Neuronal stem cell (in vitro differentiated cells): ENCODE data around the gene STXBP1.

ENCODE experiments used
- DNase-seq: peaks from one replicate; pipeline ENCODE4 v3.0.0-alpha.2; 2013; ENCODE audit warnings: low spot score
- H2AFZ ChIP-seq: one replicate; pipeline ENCODE4 v1.6.1; 2013; ENCODE audit warnings: mild to moderate bottlenecking, low read length, inconsistent platforms
- H2AK5ac ChIP-seq: 2 replicates; pipeline ENCODE4 v1.6.1; 2013; ENCODE audit warnings: low read depth, mild to moderate bottlenecking, inconsistent platforms, low read length, moderate library complexity, mixed read lengths
- H2BK120ac ChIP-seq: 2 replicates; pipeline ENCODE4 v1.6.1; 2013; ENCODE audit warnings: low read depth, mild to moderate bottlenecking, inconsistent platforms, low read length, moderate library complexity, mixed read lengths
- H2BK12ac ChIP-seq: one replicate; pipeline ENCODE4 v1.6.1; 2013; ENCODE audit warnings: low read length, inconsistent platforms
- H2BK15ac ChIP-seq: 2 replicates; pipeline ENCODE4 v1.6.1; 2013; ENCODE audit warnings: mild to moderate bottlenecking, low read length, inconsistent platforms, mixed read lengths
- H2BK5ac ChIP-seq: one replicate; pipeline ENCODE4 v1.6.1; 2013; ENCODE audit warnings: inconsistent platforms, mild to moderate bottlenecking, low read length, moderate library complexity
- H3K14ac ChIP-seq: one replicate; pipeline ENCODE4 v1.6.1; 2013; ENCODE audit warnings: low read length, inconsistent platforms
- H3K18ac ChIP-seq: 2 replicates; pipeline ENCODE4 v1.6.1; 2013; ENCODE audit warnings: low read length, inconsistent platforms
- H3K23ac ChIP-seq: 2 replicates; pipeline ENCODE4 v1.6.1; 2013; ENCODE audit warnings: low read depth, mild to moderate bottlenecking, mixed read lengths, low read length, inconsistent platforms; ENCODE audit not compliant: poor library complexity
- H3K27ac ChIP-seq: replicated peaks from 3 replicates; pipeline ENCODE4 v1.5.1; 2013; ENCODE audit warnings: low read length, inconsistent platforms
- H3K27me3 ChIP-seq, 3 experiments: 2 replicates each; pipeline ENCODE4 v1.6.1; 2013; ENCODE audit warnings: low read length in 3 of 3, mild to moderate bottlenecking in 2 of 3, inconsistent platforms in 1 of 3, low read depth in 1 of 3, mixed read lengths in 1 of 3, moderate library complexity in 1 of 3; ENCODE audit not compliant: control insufficient read depth in 3 of 3, insufficient read depth in 3 of 3
- H3K36me3 ChIP-seq, 2 donors: replicated peaks in 1 of 2; 2 replicates each; pipeline ENCODE4 v1.6.1; 2013; ENCODE audit warnings: low read length in 2 of 2; ENCODE audit not compliant: control insufficient read depth in 2 of 2, insufficient read depth in 2 of 2
- H3K4ac ChIP-seq: 2 replicates; pipeline ENCODE4 v1.6.1; 2013; ENCODE audit warnings: inconsistent platforms, mild to moderate bottlenecking, low read length, moderate library complexity
- H3K4me1 ChIP-seq, 2 donors: 1 replicate in 1 of 2; 2 replicates in 1 of 2; pipeline ENCODE4 v1.6.1; 2013; ENCODE audit warnings: low read length in 2 of 2, low read depth in 1 of 2; ENCODE audit not compliant: control insufficient read depth in 2 of 2, insufficient read depth in 1 of 2
- H3K4me2 ChIP-seq: one replicate; pipeline ENCODE4 v1.6.1; 2013; ENCODE audit warnings: mild to moderate bottlenecking, low read length, inconsistent platforms; ENCODE audit not compliant: insufficient read depth, poor library complexity, severe bottlenecking
- H3K4me3 ChIP-seq, 2 donors: 2 replicates each; pipeline ENCODE4 v1.5.1; 2013; ENCODE audit warnings: low read length in 2 of 2, mild to moderate bottlenecking in 2 of 2, inconsistent platforms in 1 of 2, moderate library complexity in 1 of 2
- H3K79me1 ChIP-seq: one replicate; pipeline ENCODE4 v1.6.1; 2013; ENCODE audit warnings: low read depth, mild to moderate bottlenecking, inconsistent platforms, low read length, moderate library complexity
- H3K9ac ChIP-seq: one replicate; pipeline ENCODE4 v1.6.1; 2013; ENCODE audit warnings: mild to moderate bottlenecking, low read depth, low read length, inconsistent platforms; ENCODE audit not compliant: poor library complexity
- H3K9me3 ChIP-seq, 2 donors: replicated peaks in 1 of 2; 2 replicates each; pipeline versions ENCODE3 to v1.6.1; 2013; ENCODE audit warnings: low read length in 2 of 2, mild to moderate bottlenecking in 2 of 2, inconsistent platforms in 1 of 2, low read depth in 1 of 2, mixed read lengths in 1 of 2, moderate library complexity in 1 of 2; ENCODE audit not compliant: control insufficient read depth in 2 of 2, insufficient read depth in 1 of 2
- H4K8ac ChIP-seq: one replicate; pipeline ENCODE4 v1.6.1; 2013; ENCODE audit warnings: low read depth, mild to moderate bottlenecking, inconsistent platforms, low read length, moderate library complexity
- H4K91ac ChIP-seq: one replicate; pipeline ENCODE4 v1.6.1; 2013; ENCODE audit warnings: low read length, low read depth, mild to moderate bottlenecking, inconsistent platforms; ENCODE audit not compliant: poor library complexity
- WGBS, 2 donors: extraction: QIAGEN DNeasy Blood & Tissue Kit; methylation state at CpG; one replicate each; pipeline ENCODE4 v1.1.7; 2013; ENCODE audit warnings: missing lambda C conversion rate in 2 of 2, mixed read lengths in 1 of 2; ENCODE audit not compliant: insufficient read length in 2 of 2, insufficient replicate concordance in 1 of 2; ENCODE audit errors: extremely low coverage in 2 of 2; 5-methylcytosine and 5-hydroxymethylcytosine counted together

The STXBP1 gene

DNA sequence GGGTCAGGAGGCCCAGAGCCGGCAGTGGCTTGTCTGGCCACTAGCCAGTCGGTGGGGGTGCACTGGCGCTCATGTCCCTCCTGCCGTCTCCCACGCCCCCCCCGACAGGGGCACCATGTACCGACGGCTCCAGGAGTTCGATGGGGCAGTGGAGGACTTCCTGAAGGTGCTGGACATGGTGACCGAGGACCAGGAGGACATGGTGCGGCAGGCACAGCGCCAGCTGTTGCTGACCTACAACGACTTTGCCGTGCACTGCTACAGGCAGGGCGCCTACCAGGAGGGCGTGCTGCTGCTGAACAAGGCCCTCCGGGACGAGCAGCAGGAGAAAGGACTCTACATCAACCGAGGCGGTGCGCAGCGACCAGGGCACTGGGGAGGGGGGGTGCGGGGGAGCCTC lies 111.9 kb downstream of the STXBP1 start:
- Histone ChIP-seq H3K18ac (peak overlapping the region; percentile 79), H3K27ac (no peak overlapping the region), H2AFZ (peak overlapping the region; percentile 37), H3K36me3 (no peaks in the 10 kb centered on the region), H3K23ac (peak overlapping the region; percentile 4), H3K27me3 (peaks cover 0 to 21% (median 0%) of the 10 kb centered on the region in 3 experiments), H3K9ac (no peak overlapping the region), H3K9me3 (no peaks in the 10 kb centered on the region), H3K4ac (no peak overlapping the region), H2BK120ac (no peak overlapping the region), H2BK15ac (no peak overlapping the region), H3K14ac (no peak overlapping the region), H4K91ac (no peak overlapping the region), H4K8ac (peak overlapping the region; percentile 89), H3K4me2 (no peak overlapping the region), H3K4me1 (peaks cover 0 to 4% of the 10 kb centered on the region in 2 donors), H2BK5ac (no peak overlapping the region), H3K4me3 (no peak overlapping the region), H2AK5ac (peak overlapping the region; percentile 16), H3K79me1 (no peaks in the 10 kb centered on the region), H2BK12ac (no peak overlapping the region)
- no peak for DNase-seq
- WGBS, 2 donors, result no CpG with 5 or more reads among the region's 23 CpGs

- H3K23ac ChIP-seq, result peak overlapping the region; percentile 73
- no peak overlapping the region for H2BK12ac ChIP-seq
- no peak for DNase-seq
- no peak overlapping the region for H4K8ac ChIP-seq
- peaks cover 2% of the 10 kb centered on the region for H3K79me1 ChIP-seq
- H3K9ac ChIP-seq, result no peak overlapping the region
- no peak overlapping the region for H2AFZ ChIP-seq
- no peak overlapping the region for H3K27ac ChIP-seq
- H2BK120ac ChIP-seq, result no peak overlapping the region
- H2AK5ac ChIP-seq, result peak overlapping the region; percentile 70
- H3K4me1 ChIP-seq, result peaks cover 0 to 4% of the 10 kb centered on the region in 2 donors
- WGBS, 2 donors, result no CpG with 5 or more reads among the region's 8 CpGs
- no peak overlapping the region for H4K91ac ChIP-seq
- no peak overlapping the region for H3K4me2 ChIP-seq
- H2BK5ac ChIP-seq, result no peak overlapping the region
- no peak overlapping the region for H3K4me3 ChIP-seq
- H3K18ac ChIP-seq, result no peak overlapping the region
- no peaks in the 10 kb centered on the region for H3K36me3 ChIP-seq
- H3K4ac ChIP-seq, result no peak overlapping the region
- peaks cover 0 to 19% (median 0%) of the 10 kb centered on the region in 3 experiments for H3K27me3 ChIP-seq
- peak overlapping the region; percentile 78 for H2BK15ac ChIP-seq
- H3K9me3 ChIP-seq, result no peaks in the 10 kb centered on the region
- H3K14ac ChIP-seq, result peak overlapping the region; percentile 14
These were observed 114.8 kb downstream of the STXBP1 start for GRCh38 chr9:127726871-127727270.

DNA sequence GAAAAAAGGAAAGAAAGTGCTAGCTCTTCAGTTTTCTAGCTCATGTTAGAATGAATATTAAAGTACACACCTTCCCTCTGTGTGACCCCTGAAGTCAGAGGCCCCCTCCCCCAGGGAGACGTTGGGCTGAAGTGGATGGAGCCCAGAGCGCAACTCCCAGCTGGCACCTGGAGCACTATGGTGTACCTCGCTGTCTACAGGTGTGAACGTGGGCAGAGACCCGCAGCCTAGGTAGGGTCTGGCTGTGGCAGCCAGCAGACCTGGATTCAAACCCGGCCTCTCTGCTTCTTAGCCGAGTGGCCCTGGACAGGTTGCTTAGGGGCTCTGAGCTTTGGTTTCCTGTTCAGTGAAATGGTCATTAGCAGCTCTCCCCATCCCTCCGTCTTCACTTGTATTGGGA lies 116.7 kb downstream of the STXBP1 start:
- H2BK15ac ChIP-seq, result no peak overlapping the region
- WGBS, 2 donors, result no CpG with 5 or more reads among the region's 8 CpGs

DNA sequence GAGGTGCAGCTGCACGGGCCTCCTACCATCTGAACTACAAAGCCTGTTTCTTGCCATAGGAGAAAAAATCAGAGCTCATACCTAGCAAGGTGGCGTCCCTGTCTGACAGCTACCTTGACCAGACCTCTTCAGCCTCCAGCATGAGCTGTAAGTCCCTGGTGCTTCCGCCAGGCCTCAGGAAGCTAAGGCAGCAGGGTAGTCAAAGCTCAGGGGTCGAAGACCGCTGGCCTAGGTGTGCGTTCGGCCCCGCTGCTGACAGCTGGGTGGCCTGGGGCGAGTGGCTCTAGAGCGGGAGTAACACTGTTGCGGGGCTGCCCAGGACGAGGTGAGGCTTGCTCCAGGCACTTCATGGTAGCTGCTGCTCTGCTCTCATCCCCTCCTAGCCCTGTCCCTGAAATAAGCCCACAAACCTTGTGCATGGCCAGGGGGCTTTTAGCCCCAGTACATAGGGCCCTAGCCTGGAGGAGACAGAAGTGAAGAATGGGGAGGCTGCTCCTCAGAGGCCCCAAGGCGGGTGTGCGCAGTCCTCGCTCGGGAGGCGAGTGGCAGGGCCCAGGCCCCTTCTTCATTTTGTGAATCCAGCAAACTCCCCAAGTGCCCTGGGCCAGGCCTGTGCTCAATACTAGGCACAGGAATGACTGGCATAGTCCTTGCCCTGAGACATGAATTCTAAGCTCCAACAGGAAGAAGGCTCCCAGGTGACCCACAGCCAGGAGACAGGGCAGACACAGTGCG lies 117.6 kb downstream of the STXBP1 start:
- no peak for DNase-seq
- Histone ChIP-seq H2BK15ac (peak overlapping the region; percentile 75), H3K9me3 (no peaks in the 10 kb centered on the region), H3K14ac (peak overlapping the region; percentile 71), H3K4me2 (no peak overlapping the region), H2AFZ (no peak overlapping the region), H3K27me3 (no peaks in the 10 kb centered on the region), H3K4me3 (peak overlapping the region in 1 of 2 donors; percentile 54), H2BK12ac (no peak overlapping the region), H3K79me1 (peaks cover 2% of the 10 kb centered on the region), H4K8ac (peak overlapping the region; percentile 3), H3K36me3 (no peaks in the 10 kb centered on the region), H2BK120ac (no peak overlapping the region), H3K27ac (no peak overlapping the region), H3K9ac (peak overlapping the region; percentile 60), H4K91ac (no peak overlapping the region), H3K4me1 (peaks cover 4 to 7% of the 10 kb centered on the region in 2 donors), H2BK5ac (no peak overlapping the region), H2AK5ac (peak overlapping the region; percentile 28), H3K18ac (peak overlapping the region; percentile 80), H3K23ac (no peak overlapping the region), H3K4ac (no peak overlapping the region)
- WGBS, 2 donors, result no CpG with 5 or more reads among the region's 18 CpGs

More for the DNA sequence above, 116.7 kb downstream of the STXBP1 start:
- H4K8ac ChIP-seq, result no peak overlapping the region
- no peak overlapping the region for H2AK5ac ChIP-seq
- peaks cover 0 to 3% (median 0%) of the 10 kb centered on the region in 3 experiments for H3K27me3 ChIP-seq
- no peak overlapping the region for H3K4me3 ChIP-seq
- no peak overlapping the region for H4K91ac ChIP-seq
- H3K9me3 ChIP-seq, result no peaks in the 10 kb centered on the region
- peaks cover 2% of the 10 kb centered on the region for H3K79me1 ChIP-seq
- no peak overlapping the region for H3K23ac ChIP-seq
- no peak overlapping the region for H3K14ac ChIP-seq
- peaks cover 0 to 7% of the 10 kb centered on the region in 2 donors for H3K4me1 ChIP-seq
- H3K36me3 ChIP-seq, result no peaks in the 10 kb centered on the region
- no peak overlapping the region for H2AFZ ChIP-seq
- H3K27ac ChIP-seq, result no peak overlapping the region
- no peak overlapping the region for H2BK5ac ChIP-seq
- no peak overlapping the region for H3K4me2 ChIP-seq
- H2BK12ac ChIP-seq, result no peak overlapping the region
- no peak overlapping the region for H3K9ac ChIP-seq
- no peak overlapping the region for H3K4ac ChIP-seq
- DNase-seq, result no peak
- H2BK120ac ChIP-seq, result no peak overlapping the region
- no peak overlapping the region for H3K18ac ChIP-seq
